Hematopoietic multipotent progenitor cell treated with erythropoietin and hydrocortisone succinate and interleukin-3 and kit ligand, for 17 days (in vitro differentiated cells): ENCODE data around the gene HES2.
"Not testable (repeated sequence)": the region's sequence is repeated elsewhere in the genome, so short reads cannot be mapped to it uniquely, and the experiment has no call there.

ENCODE experiments used
- DNase-seq: peaks from one replicate; pipeline ENCODE4 v3.0.0-alpha.2; 2015; ENCODE audit warnings: low spot score

HES2 gene

GRCh38 chr1:6389971-6390370 lies 29.7 kb downstream of the HES2 start:
- DNase-seq = no peak

GRCh38 chr1:6386371-6386949 lies 33.3 kb downstream of the HES2 start:
- no peak for DNase-seq

- no peak for DNase-seq
Measured at GRCh38 chr1:6385488-6386191, 34.1 kb downstream of the HES2 start.

GRCh38 chr1:6384962-6385361 lies 34.8 kb downstream of the HES2 start:
- no peak for DNase-seq

GRCh38 chr1:6384135-6384534 lies 35.6 kb downstream of the HES2 start:
- DNase-seq = no peak

GRCh38 chr1:6380037-6380436 lies 39.7 kb downstream of the HES2 start:
- no peak for DNase-seq

GRCh38 chr1:6378096-6378746 lies 41.5 kb downstream of the HES2 start:
- DNase-seq = no peak

GRCh38 chr1:6373961-6374720 lies 45.6 kb downstream of the HES2 start:
- no peak for DNase-seq

GRCh38 chr1:6372236-6372635 lies 47.5 kb downstream of the HES2 start:
- DNase-seq = not testable (repeated sequence)

- no peak for DNase-seq
Measured at GRCh38 chr1:6370006-6370405, 49.7 kb downstream of the HES2 start.

- no peak for DNase-seq
Measured at GRCh38 chr1:6367381-6368012, 52.2 kb downstream of the HES2 start.

- no peak for DNase-seq
Measured at GRCh38 chr1:6365047-6365446, 54.7 kb downstream of the HES2 start.

- peak; percentile 25 for DNase-seq
Measured at GRCh38 chr1:6363085-6363884, 56.4 kb downstream of the HES2 start.
